PC-9 (cell line): ENCODE results near the gene CT47C1.

Experiments
- EZH2 ChIP-seq: fragments of 200-600 bp; sonication (generic); IDR thresholded peaks from 2 replicates; pipeline ENCODE4 v1.8.0; 2017; ENCODE audit warnings: antibody characterized with exemption, low read depth
- TF ChIP-seq, protein P1 (sequence below): fragments of 200-600 bp; sonication (generic); conservative IDR thresholded peaks from 2 replicates; pipeline ENCODE4 v1.6.1; 2017; ENCODE audit warnings: mixed run types, antibody characterized with exemption, mild to moderate bottlenecking, moderate library complexity

DNA sequence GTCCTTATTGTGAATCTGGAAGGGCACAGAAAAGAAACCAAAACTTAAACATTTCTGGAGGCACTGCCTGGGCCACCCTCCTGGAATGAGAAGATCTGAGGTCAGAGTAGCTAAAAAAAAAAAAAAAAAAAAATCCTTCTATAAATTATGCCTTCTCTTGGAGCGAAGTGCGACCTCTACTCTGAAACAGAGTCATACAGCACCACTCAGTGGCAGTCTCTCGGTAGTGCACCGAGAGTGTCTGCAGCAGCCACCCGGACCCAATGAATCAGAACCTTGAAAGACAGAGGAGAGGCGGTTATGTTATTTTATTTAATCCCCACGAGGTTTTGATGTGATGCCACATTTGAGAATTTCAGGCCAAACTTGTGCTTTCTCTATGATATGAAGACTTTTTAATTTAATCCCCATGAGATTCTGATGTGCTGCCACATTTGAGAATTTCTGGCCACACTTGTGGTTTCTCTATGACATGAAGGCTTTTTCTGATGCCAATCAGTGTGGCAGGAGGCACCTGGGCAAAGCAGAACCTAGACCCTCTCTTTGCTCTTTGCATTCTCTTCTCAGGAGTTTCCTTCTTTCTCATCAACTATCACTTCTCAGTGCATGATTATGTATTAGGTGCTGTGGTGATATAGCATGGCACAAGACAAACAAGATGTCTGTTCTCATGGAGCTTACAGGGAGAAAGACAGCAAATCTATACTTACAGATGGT is 5.6 kb upstream of the CT47C1 start:
- TF ChIP-seq, protein P1, sequence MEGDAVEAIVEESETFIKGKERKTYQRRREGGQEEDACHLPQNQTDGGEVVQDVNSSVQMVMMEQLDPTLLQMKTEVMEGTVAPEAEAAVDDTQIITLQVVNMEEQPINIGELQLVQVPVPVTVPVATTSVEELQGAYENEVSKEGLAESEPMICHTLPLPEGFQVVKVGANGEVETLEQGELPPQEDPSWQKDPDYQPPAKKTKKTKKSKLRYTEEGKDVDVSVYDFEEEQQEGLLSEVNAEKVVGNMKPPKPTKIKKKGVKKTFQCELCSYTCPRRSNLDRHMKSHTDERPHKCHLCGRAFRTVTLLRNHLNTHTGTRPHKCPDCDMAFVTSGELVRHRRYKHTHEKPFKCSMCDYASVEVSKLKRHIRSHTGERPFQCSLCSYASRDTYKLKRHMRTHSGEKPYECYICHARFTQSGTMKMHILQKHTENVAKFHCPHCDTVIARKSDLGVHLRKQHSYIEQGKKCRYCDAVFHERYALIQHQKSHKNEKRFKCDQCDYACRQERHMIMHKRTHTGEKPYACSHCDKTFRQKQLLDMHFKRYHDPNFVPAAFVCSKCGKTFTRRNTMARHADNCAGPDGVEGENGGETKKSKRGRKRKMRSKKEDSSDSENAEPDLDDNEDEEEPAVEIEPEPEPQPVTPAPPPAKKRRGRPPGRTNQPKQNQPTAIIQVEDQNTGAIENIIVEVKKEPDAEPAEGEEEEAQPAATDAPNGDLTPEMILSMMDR, result peak; percentile 93
- TF ChIP-seq EZH2, result no peak
